Nephron (organoid): ENCODE data around the gene RPLP2.

Experiments used
- H3K27ac Mint-ChIP-seq, 3 experiments: 2 replicates each; pipeline ENCODE4 v1.8.0; 2020; ENCODE audit warnings: mixed read lengths in 3 of 3, mild to moderate bottlenecking in 2 of 3, moderate library complexity in 1 of 3
- H3K27me3 Mint-ChIP-seq: 2 replicates; pipeline ENCODE4 v1.8.0; 2021; ENCODE audit warnings: low read depth, mild to moderate bottlenecking, moderate library complexity, mixed read lengths
- H3K36me3 Mint-ChIP-seq: 2 replicates; pipeline ENCODE4 v1.8.0; 2020; ENCODE audit warnings: low read depth, mixed read lengths
- H3K4me1 Mint-ChIP-seq: 2 replicates; pipeline ENCODE4 v1.8.0; 2020; ENCODE audit warnings: mixed read lengths
- H3K4me3 Mint-ChIP-seq, 3 experiments: 2 replicates each; pipeline ENCODE4 v1.8.0; 2020; ENCODE audit warnings: mild to moderate bottlenecking in 3 of 3, mixed read lengths in 3 of 3, moderate library complexity in 2 of 3
- H3K9me3 Mint-ChIP-seq: 2 replicates; pipeline ENCODE4 v1.8.0; 2020; ENCODE audit warnings: mixed read lengths
- TF ChIP-seq, protein P1 (sequence below), 3 experiments: fragments of 200-600 bp; sonication (generic); IDR thresholded peaks; one replicate each; pipeline ENCODE4 v1.5.0; 2021; ENCODE audit warnings: antibody characterized with exemption in 3 of 3; ENCODE audit not compliant: unreplicated experiment in 3 of 3

The RPLP2 gene

DNA sequence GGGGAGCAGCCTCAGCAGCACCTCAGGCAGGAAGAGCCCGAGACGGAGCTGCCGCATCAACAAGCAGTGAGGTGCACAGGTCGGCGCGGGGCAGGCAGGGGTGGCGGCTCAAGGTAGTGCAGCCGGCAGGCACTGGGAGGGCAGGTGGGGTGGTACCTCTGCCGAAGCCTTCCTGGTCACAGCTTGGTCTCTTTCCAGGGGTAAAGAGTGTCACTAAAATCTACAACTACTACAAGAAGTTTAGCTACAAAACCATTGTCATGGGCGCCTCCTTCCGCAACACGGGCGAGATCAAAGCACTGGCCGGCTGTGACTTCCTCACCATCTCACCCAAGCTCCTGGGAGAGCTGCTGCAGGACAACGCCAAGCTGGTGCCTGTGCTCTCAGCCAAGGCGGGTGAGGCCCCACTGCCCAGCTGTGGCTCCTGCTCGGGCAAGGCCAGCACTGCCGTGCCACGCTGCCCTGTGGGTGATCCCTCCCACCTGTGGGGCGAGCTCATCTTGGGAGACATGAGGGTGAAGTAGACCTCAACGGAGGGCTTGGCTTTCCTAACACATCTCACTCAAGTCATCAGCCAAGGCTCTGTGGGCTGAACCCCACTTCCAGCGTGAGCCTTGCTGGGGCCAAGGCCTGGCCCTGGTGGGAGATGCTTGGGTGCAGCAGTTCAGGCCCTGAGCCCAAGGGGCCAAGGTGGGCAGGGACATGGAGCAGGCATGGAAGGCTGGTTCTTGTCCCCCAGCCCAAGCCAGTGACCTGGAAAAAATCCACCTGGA lies 46.0 kb upstream of the RPLP2 start:
- no peaks in the 10 kb centered on the region for H3K27me3 Mint-ChIP-seq
- H3K9me3 Mint-ChIP-seq = no peaks in the 10 kb centered on the region
- H3K4me1 Mint-ChIP-seq = no peaks in the 10 kb centered on the region
- H3K27ac Mint-ChIP-seq = no peak overlapping the region
- peaks cover 31% of the 10 kb centered on the region for H3K36me3 Mint-ChIP-seq
- TF ChIP-seq, protein P1, sequence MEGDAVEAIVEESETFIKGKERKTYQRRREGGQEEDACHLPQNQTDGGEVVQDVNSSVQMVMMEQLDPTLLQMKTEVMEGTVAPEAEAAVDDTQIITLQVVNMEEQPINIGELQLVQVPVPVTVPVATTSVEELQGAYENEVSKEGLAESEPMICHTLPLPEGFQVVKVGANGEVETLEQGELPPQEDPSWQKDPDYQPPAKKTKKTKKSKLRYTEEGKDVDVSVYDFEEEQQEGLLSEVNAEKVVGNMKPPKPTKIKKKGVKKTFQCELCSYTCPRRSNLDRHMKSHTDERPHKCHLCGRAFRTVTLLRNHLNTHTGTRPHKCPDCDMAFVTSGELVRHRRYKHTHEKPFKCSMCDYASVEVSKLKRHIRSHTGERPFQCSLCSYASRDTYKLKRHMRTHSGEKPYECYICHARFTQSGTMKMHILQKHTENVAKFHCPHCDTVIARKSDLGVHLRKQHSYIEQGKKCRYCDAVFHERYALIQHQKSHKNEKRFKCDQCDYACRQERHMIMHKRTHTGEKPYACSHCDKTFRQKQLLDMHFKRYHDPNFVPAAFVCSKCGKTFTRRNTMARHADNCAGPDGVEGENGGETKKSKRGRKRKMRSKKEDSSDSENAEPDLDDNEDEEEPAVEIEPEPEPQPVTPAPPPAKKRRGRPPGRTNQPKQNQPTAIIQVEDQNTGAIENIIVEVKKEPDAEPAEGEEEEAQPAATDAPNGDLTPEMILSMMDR (IDR thresholded peaks at IDR 0.05; ENCODE audit: unreplicated experiment in 3 of 3) = no peak
- H3K4me3 Mint-ChIP-seq = no peak overlapping the region

DNA sequence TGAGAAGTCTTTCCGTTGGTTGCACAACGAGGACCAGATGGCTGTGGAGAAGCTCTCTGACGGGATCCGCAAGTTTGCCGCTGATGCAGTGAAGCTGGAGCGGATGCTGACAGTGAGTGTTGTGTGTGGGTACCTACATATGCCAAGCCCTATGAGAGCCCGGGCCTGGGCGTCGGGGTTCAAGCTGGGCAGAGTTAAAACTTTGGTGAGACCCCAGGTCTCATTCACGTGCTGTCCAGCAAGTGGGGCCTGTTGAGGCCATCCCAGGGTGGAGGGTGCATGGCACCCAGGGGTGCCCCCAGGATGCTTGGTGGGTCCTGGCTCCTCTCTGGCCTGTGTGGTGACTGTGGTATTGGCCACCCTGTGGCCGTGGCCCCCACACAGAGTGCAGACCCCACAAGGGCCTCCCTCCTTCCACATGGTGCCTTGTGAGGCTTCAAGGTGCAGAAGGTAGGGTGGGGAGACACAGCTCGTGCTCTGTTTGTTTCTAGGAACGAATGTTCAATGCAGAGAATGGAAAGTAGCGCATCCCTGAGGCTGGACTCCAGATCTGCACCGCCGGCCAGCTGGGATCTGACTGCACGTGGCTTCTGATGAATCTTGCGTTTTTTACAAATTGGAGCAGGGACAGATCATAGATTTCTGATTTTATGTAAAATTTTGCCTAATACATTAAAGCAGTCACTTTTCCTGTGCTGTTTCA lies 45.3 kb upstream of the RPLP2 start:
- no peaks in the 10 kb centered on the region for H3K9me3 Mint-ChIP-seq
- no peak overlapping the region for H3K27ac Mint-ChIP-seq
- H3K36me3 Mint-ChIP-seq = peaks cover 36% of the 10 kb centered on the region
- TF ChIP-seq, protein P1 (IDR thresholded peaks at IDR 0.05; ENCODE audit: unreplicated experiment in 3 of 3) = no peak
- H3K4me3 Mint-ChIP-seq = no peak overlapping the region
- no peaks in the 10 kb centered on the region for H3K27me3 Mint-ChIP-seq
- no peaks in the 10 kb centered on the region for H3K4me1 Mint-ChIP-seq

DNA sequence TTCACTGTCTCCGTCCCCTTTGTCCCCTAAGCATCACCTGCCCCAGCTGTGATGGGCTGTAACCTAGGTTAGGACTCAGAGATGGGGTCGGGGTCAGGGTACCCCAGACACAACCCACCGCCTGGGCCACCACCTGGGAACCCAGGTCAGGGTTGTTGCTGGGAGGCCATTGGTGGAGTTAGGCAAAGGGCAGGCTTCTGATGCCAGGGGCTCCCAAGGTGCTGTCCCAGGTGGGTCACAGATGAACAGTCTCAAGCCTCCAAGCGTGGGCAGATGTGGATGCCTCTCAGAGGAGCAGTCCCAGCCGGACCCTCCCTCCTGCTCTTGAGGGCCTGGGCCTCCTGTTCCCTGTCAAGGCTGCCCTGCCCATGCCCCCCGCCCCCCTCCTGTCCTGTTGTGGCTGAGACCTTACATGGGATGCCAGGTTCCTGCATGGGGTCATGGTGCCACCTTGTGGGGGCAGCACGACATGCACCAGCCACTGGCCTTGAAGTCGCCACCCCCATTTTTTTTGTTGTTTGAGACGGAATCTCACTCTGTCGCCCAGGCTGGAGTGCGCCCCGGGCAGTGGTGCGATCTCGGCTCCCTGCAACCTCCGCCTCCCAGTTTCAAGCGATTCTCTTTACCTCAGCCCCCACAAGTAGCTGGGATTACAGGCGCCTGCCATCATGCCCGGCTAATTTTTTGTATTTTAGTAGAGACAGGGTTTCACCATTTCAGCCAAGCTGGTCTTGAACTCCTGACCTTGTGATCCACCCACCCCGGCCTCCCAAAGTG lies 44.6 kb upstream of the RPLP2 start:
- Mint-ChIP-seq H3K27me3 (no peaks in the 10 kb centered on the region), H3K4me1 (no peaks in the 10 kb centered on the region), H3K27ac (no peak overlapping the region), H3K36me3 (peaks cover 34% of the 10 kb centered on the region), H3K4me3 (no peak overlapping the region), H3K9me3 (no peaks in the 10 kb centered on the region)
- TF ChIP-seq, protein P1 (IDR thresholded peaks at IDR 0.05; ENCODE audit: unreplicated experiment in 3 of 3) = peak; percentile 41 to 49 (median 42)

DNA sequence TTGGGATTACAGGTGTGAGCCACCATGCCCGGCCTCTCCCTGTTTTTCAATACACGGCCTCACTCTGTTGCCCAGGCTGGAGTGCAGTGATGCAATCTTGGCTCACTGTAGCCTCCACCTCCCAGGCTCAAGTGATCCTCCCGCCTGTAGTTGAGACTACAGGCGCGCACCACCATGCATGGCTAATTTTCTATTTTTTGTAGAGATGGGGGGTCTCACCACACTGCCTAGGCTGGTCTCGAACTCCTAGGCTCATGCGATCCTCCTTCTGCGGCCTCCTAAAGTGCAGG lies 44.0 kb upstream of the RPLP2 start:
- TF ChIP-seq, protein P1 (IDR thresholded peaks at IDR 0.05; ENCODE audit: unreplicated experiment in 3 of 3) = no peak
- H3K27me3 Mint-ChIP-seq = no peaks in the 10 kb centered on the region
- H3K4me1 Mint-ChIP-seq = no peaks in the 10 kb centered on the region
- no peaks in the 10 kb centered on the region for H3K9me3 Mint-ChIP-seq
- H3K4me3 Mint-ChIP-seq = no peak overlapping the region
- no peak overlapping the region for H3K27ac Mint-ChIP-seq
- peaks cover 32% of the 10 kb centered on the region for H3K36me3 Mint-ChIP-seq

DNA sequence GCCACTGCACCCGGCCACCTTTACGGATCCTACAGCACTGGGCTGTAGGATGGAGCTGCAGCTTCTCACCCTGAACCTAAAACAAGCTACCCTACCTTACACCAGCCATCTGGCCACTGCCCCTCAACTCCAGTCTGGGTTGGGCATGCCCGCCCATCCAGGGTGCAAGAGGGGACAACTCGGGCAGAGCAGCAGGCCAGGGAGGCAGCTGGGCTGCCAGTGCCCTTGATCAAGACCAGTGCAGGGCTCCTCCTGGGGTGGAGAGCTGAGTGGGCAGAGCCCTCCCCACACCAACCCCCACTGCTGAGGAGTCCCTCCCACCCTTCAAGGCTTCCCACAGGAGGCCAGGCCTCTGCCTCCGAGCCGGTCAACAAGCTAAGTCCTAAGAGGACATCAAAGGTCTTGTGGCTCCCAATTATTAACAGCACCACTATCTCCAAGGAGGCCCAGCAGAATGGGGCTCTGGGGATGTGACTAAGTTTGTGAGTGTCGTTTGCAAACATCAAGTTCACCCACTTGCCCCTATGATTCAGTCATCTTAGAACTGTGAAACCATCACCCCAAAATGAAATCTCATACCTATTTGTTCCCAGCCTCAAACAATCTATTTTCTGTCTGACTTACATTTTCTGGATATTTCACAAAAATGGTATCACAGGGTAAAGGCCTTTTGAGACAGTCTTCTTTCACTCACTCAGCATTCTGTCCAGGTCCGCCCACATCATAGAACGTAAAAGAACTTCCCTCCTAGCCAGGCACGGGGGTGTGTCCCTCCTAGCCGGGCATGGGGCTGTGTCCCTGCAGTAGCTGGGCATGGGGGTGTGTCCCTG lies 43.4 kb upstream of the RPLP2 start:
- no peak overlapping the region for H3K4me3 Mint-ChIP-seq
- H3K4me1 Mint-ChIP-seq = no peaks in the 10 kb centered on the region
- no peaks in the 10 kb centered on the region for H3K9me3 Mint-ChIP-seq
- peaks cover 30% of the 10 kb centered on the region for H3K36me3 Mint-ChIP-seq
- no peak overlapping the region for H3K27ac Mint-ChIP-seq
- TF ChIP-seq, protein P1 (IDR thresholded peaks at IDR 0.05; ENCODE audit: unreplicated experiment in 3 of 3) = no peak
- no peaks in the 10 kb centered on the region for H3K27me3 Mint-ChIP-seq
